SU-DHL-6 (cell line): ENCODE results near the gene KAT8.

ENCODE experiments used
- H2AFZ ChIP-seq: fragments of 200-600 bp; sonication (generic); 2 replicates; pipeline ENCODE4 v1.6.1; 2014; ENCODE audit warnings: low read depth, mild to moderate bottlenecking, moderate library complexity, mixed read lengths, antibody characterized with exemption, low read length; ENCODE audit not compliant: severe bottlenecking
- H3F3A ChIP-seq: fragments of 200-600 bp; shearing (Covaris generic); 2 replicates; pipeline ENCODE4 v1.6.0; 2016; ENCODE audit warnings: antibody characterized with exemption, mild to moderate bottlenecking; ENCODE audit not compliant: insufficient read depth
- H3K27ac ChIP-seq: fragments of 200-600 bp; sonication (generic); 2 replicates; pipeline ENCODE4 v1.5.1; 2016; ENCODE audit warnings: low read depth, mild to moderate bottlenecking, low read length, moderate library complexity, mixed read lengths
- H3K27me3 ChIP-seq: fragments of 200-600 bp; sonication (generic), shearing (Covaris generic); 2 replicates; pipeline ENCODE4 v1.6.0; 2014; ENCODE audit warnings: mild to moderate bottlenecking, low read length
- H3K36me3 ChIP-seq: fragments of 200-600 bp; sonication (generic); 2 replicates; pipeline ENCODE4 v1.6.1; 2014; ENCODE audit warnings: mild to moderate bottlenecking, low read length, mixed read lengths
- H3K4me2 ChIP-seq: fragments of 300-600, 200-600 bp; shearing (Covaris generic), sonication (generic); 2 replicates; pipeline ENCODE4 v1.6.0; 2014; ENCODE audit warnings: low read length, low read depth, mild to moderate bottlenecking; ENCODE audit not compliant: poor library complexity, severe bottlenecking
- H3K4me3 ChIP-seq: fragments of 200-600 bp; sonication (generic); 2 replicates; pipeline ENCODE4 v1.5.1; 2014; ENCODE audit warnings: antibody characterized with exemption, low read length, mild to moderate bottlenecking, mixed read lengths; ENCODE audit not compliant: insufficient read depth, poor library complexity, severe bottlenecking
- H3K79me2 ChIP-seq: fragments of 200-600 bp; sonication (generic); 2 replicates; pipeline ENCODE4 v1.6.1; 2014; ENCODE audit warnings: mild to moderate bottlenecking, low read length, moderate library complexity; ENCODE audit not compliant: insufficient read depth
- H3K9ac ChIP-seq: fragments of 200-600 bp; sonication (generic); 2 replicates; pipeline ENCODE4 v1.7.0; 2014; ENCODE audit warnings: mild to moderate bottlenecking, low read length
- H3K9me2 ChIP-seq: fragments of 200-600 bp; sonication (generic); replicated peaks from 2 replicates; pipeline ENCODE4 v1.6.1; 2014; ENCODE audit warnings: low read length; ENCODE audit not compliant: insufficient read depth
- H3K9me3 ChIP-seq: fragments of 200-600 bp; sonication (generic); 2 replicates; pipeline ENCODE4 v1.6.1; 2014; ENCODE audit warnings: low read length, mixed read lengths; ENCODE audit not compliant: insufficient read depth
- H4K20me1 ChIP-seq: fragments of 200-600 bp; sonication (generic); 2 replicates; pipeline ENCODE4 v1.6.1; 2014; ENCODE audit warnings: low read depth, mild to moderate bottlenecking, antibody characterized with exemption, low read length, moderate library complexity, mixed read lengths
- CTCF ChIP-seq: fragments of 200-600 bp; sonication (generic); IDR thresholded peaks from one replicate; pipeline ENCODE4 v1.5.1; 2017; ENCODE audit warnings: antibody characterized with exemption, mild to moderate bottlenecking, low read length, moderate library complexity; ENCODE audit not compliant: insufficient read depth, poor library complexity, severe bottlenecking
- EZH2phosphoT487 ChIP-seq: fragments of 200-600 bp; sonication (generic), shearing (Covaris generic); conservative IDR thresholded peaks from 2 replicates; pipeline ENCODE4 v1.6.1; 2018; ENCODE audit warnings: mild to moderate bottlenecking, antibody characterized with exemption, low read length, moderate library complexity, mixed read lengths

Gene KAT8

GRCh38 chr16:31073142-31073969 lies 44.1 kb upstream of the KAT8 start:
- peak overlapping the region; percentile 77 for H3K9ac ChIP-seq
- peak overlapping the region; percentile 79 for H3K4me3 ChIP-seq
- no peaks in the 10 kb centered on the region for H3K9me3 ChIP-seq
- no peaks in the 10 kb centered on the region for H3K27me3 ChIP-seq
- H3K9me2 ChIP-seq: no peaks in the 10 kb centered on the region
- H3K36me3 ChIP-seq: no peaks in the 10 kb centered on the region
- H3K4me2 ChIP-seq: peak overlapping the region; percentile 91
- H3K79me2 ChIP-seq: peaks cover 59% of the 10 kb centered on the region
- no peaks in the 10 kb centered on the region for H4K20me1 ChIP-seq
- TF ChIP-seq CTCF: no peak
- no peak for TF ChIP-seq EZH2phosphoT487
- peak overlapping the region; percentile 77 for H2AFZ ChIP-seq
- H3K27ac ChIP-seq: peak overlapping the region; percentile 68
- H3F3A ChIP-seq: peaks cover 7% of the 10 kb centered on the region; the same call in 1 of the 2 replicates

- peaks cover 7% of the 10 kb centered on the region; the same call in 1 of the 2 replicates for H3F3A ChIP-seq
- peak within 1 kb of the TSS; percentile 91 for H3K4me2 ChIP-seq
- no peaks in the 10 kb centered on the region for H4K20me1 ChIP-seq
- H3K9me2 ChIP-seq: no peaks in the 10 kb centered on the region
- peak within 1 kb of the TSS; percentile 77 for H3K9ac ChIP-seq
- peak within 1 kb of the TSS; percentile 75 for H3K27ac ChIP-seq
- H3K36me3 ChIP-seq: no peaks in the 10 kb centered on the region
- H3K9me3 ChIP-seq: no peaks in the 10 kb centered on the region
- H3K79me2 ChIP-seq: peaks cover 53% of the 10 kb centered on the region
- no peaks in the 10 kb centered on the region for H3K27me3 ChIP-seq
- peak within 1 kb of the TSS; percentile 77 for H2AFZ ChIP-seq
- TF ChIP-seq CTCF: no peak
- no peak for TF ChIP-seq EZH2phosphoT487
- peak within 1 kb of the TSS; percentile 79 for H3K4me3 ChIP-seq
These were observed 43.3 kb upstream of the KAT8 start, which contains the start of the genes ZNF646 and ZNF668 for GRCh38 chr16:31073970-31074813. Gene ZNF646, plus strand, starts transcription at chr16:31074422. Its CDS starts 1,903 bp downstream, at chr16:31076325. Gene ZNF668, minus strand, starts transcription at chr16:31074240. Its CDS starts 9,781 bp downstream, at chr16:31064459.

- Histone ChIP-seq H3K36me3 (no peaks in the 10 kb centered on the region), H4K20me1 (no peaks in the 10 kb centered on the region), H3K27me3 (no peaks in the 10 kb centered on the region), H3K4me2 (peak overlapping the region; percentile 79), H3K9me3 (no peaks in the 10 kb centered on the region), H3F3A (peaks cover 7% of the 10 kb centered on the region; the same call in 1 of the 2 replicates), H3K79me2 (peaks cover 51% of the 10 kb centered on the region), H3K4me3 (peak overlapping the region; percentile 79), H3K9ac (peak overlapping the region; percentile 77), H3K9me2 (no peaks in the 10 kb centered on the region), H2AFZ (peak overlapping the region; percentile 43), H3K27ac (peak overlapping the region; percentile 75)
- no peak for TF ChIP-seq CTCF
- no peak for TF ChIP-seq EZH2phosphoT487
These were observed 42.7 kb upstream of the KAT8 start for GRCh38 chr16:31074814-31075183.
